ENCODE data around the gene MCUR1.

GRCh38 chr6:13776602-13777001 is 37.8 kb downstream of the MCUR1 start:
- no peak for TF ChIP-seq POLR2A (IDR thresholded peaks at IDR 0.05; ENCODE audit: low read length)
- TF ChIP-seq GATA1 (IDR thresholded peaks at IDR 0.05; ENCODE audit: low read depth, low read length) = no peak
